Measurements from ENCODE around the gene MAP3K8. TPM values are rescaled to one million over a fixed set of nuclear protein-coding genes. Genes with fewer than 3 reads are reported as not detected.

MAP3K8 gene
- total RNA-seq, 1 experiment from 2014 or later = 13.8 TPM

DNA sequence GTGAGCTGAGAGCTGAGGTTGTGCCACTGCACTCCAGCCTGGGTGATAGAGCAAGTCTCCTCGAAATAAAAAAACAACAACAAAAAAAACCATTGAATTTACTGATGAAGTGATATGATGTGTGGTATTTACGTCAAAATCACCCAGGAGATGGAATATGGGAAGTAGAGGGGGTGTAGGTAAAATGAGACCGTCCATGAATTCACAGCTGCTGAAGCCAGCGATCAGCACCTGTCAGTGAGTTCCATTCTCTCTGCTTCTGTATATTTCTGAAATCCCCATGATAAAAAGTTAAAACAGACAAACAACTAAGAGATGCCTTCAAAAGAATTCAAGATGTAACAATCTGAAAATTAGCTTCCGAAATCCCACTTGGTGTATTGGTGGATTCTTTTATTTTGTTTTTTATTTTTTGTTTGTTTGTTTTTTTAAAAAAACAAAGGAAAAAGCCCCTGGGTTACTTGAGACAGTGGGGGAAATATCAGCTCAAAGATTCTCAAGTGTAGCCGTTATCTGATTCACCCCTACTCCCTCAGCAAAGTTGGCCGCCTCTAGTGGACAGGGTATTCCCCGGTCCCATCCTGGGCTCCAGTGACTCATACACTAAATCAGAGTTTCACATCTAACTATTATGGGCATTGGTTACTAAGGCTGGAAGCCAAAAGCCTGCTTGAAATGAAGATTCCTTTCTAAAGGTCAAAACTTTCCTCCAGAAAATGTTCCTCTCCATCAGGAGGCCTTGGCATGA, 76.4 kb downstream of the MAP3K8 start (continued):
- no peak for TF ChIP-seq KAT7 (CRISPR knock-in tag; IDR thresholded peaks at IDR 0.05; ENCODE audit: borderline replicate concordance)

DNA sequence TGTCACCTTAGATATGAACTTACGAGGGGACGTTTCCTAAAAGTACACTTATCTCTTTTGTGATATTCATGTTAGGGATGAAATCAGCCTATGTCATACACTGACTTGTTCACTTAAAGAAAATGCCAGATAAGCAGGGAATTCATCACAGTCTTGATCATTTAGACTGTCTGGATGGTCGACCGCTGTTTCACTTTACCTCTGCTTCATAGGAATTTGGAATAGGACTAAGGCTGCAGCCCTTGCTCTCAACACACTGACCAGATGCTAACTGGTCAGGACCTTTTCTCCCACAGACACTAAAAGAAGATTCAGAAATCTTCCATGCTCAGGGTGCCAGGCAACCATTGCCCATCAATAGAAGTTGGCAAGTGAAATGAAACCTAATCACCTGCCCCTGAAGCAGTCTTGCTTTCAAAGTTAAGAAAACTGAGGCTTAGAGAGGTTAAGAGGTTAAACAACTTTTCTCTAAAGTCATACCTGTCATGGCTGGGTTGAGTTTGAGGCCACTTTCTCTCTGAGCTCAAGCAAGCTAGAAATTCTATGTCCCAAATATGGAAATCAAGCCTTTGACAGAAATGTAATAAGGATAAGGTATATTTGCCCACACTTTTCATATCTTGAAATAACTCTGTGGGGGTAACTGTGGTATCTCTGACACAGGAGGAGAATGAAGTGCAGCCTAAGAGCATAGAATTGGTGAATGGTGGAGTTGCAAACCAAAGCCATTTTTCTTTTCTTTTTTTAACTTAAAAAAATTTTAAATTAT, 77.1 kb downstream of the MAP3K8 start:
- no peak for DNase-seq (ENCODE audit: low spot score)
- ATAC-seq = no peak
- CTCF ChIA-PET = interaction anchor here (0.6 kb wide), 1 partner anchor 1151 kb away, joined by 4 read pairs; no protein-coding TSS in a partner anchor
- Mint-ChIP-seq H3K4me3 (no peak overlapping the region), H3K27me3 (ENCODE audit: low read depth) (no peaks in the 10 kb centered on the region), H3K36me3 (no peaks in the 10 kb centered on the region), H3K27ac (no peak overlapping the region), H3K4me1 (no peaks in the 10 kb centered on the region), H3K9me3 (no peaks in the 10 kb centered on the region)
- POLR2A ChIA-PET = no interaction called here
- TF ChIP-seq PRDM15 (CRISPR knock-in tag; IDR thresholded peaks at IDR 0.05) = no peak
- TF ChIP-seq, protein P1, sequence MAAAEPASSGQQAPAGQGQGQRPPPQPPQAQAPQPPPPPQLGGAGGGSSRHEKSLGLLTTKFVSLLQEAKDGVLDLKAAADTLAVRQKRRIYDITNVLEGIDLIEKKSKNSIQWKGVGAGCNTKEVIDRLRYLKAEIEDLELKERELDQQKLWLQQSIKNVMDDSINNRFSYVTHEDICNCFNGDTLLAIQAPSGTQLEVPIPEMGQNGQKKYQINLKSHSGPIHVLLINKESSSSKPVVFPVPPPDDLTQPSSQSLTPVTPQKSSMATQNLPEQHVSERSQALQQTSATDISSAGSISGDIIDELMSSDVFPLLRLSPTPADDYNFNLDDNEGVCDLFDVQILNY (CRISPR knock-in tag; IDR thresholded peaks at IDR 0.05) = no peak
- no peak for TF ChIP-seq ZNF263 (CRISPR knock-in tag; IDR thresholded peaks at IDR 0.05; ENCODE audit: low read depth)

Other genes starting within 250 kb of the MAP3K8 start
- 35.2 to 39.5 TPM (median 36.5 TPM) in 3 replicates for gene MTPAP, start 84.9 kb upstream of the MAP3K8 start, total RNA-seq (2021)
- not detected in 3 replicates for gene LYZL2, start 195.6 kb downstream of the MAP3K8 start, total RNA-seq (2021)